Occipital lobe (tissue), 2 donors: ENCODE results near the gene RGSL1. TPM values are rescaled to one million over a fixed set of nuclear protein-coding genes. Genes with fewer than 3 reads are reported as not detected.
A peak's percentile ranks its signal among the peaks of the same experiment; 100 is the strongest.

Experiments used
- DNase-seq: peaks from one replicate; lab custom pipeline; 2025; lab: John Stamatoyannopoulos, UW
- total RNA-seq: library from RNA; depleted of rRNA; stranded (reverse); fragments of >200 nt; gene quantifications from one replicate; pipeline ENCODE4 v1.2.3, GENCODE V29; 2014

The RGSL1 gene
- total RNA-seq, 1 donor from 2014 or later = not detected

- no peak for DNase-seq
Measured at GRCh38 chr1:182587666-182588499, 137.9 kb downstream of the RGSL1 start.

GRCh38 chr1:182588500-182589396 is 138.8 kb downstream of the RGSL1 start, which contains the start of gene RNASEL:
RNASEL (minus strand) TSS chr1:182589256; CDS start chr1:182586806, 2,450 bp downstream.
- DNase-seq = peak; percentile 77

- DNase-seq = no peak
Measured at GRCh38 chr1:182589520-182589919, 139.6 kb downstream of the RGSL1 start.

GRCh38 chr1:182589931-182590330 is 140.0 kb downstream of the RGSL1 start:
- no peak for DNase-seq

GRCh38 chr1:182595641-182596240 is 145.8 kb downstream of the RGSL1 start:
- DNase-seq = no peak

- DNase-seq = no peak
Measured at GRCh38 chr1:182596934-182597333, 147.0 kb downstream of the RGSL1 start.

GRCh38 chr1:182598296-182598695 is 148.3 kb downstream of the RGSL1 start:
- no peak for DNase-seq

- no peak for DNase-seq
Measured at GRCh38 chr1:182599339-182599738, 149.4 kb downstream of the RGSL1 start.

- no peak for DNase-seq
Measured at GRCh38 chr1:182600036-182600713, 150.2 kb downstream of the RGSL1 start.

GRCh38 chr1:182600745-182601415 is 150.9 kb downstream of the RGSL1 start:
- no peak for DNase-seq

GRCh38 chr1:182601416-182601786 is 151.5 kb downstream of the RGSL1 start:
- peak; percentile 27 for DNase-seq

- DNase-seq = no peak
Measured at GRCh38 chr1:182601913-182602312, 152.0 kb downstream of the RGSL1 start.

GRCh38 chr1:182602935-182603645 is 153.1 kb downstream of the RGSL1 start:
- no peak for DNase-seq

- no peak for DNase-seq
Measured at GRCh38 chr1:182603646-182604174, 153.8 kb downstream of the RGSL1 start.

GRCh38 chr1:182604175-182605164 is 154.5 kb downstream of the RGSL1 start, which contains the start of gene RGS16:
RGS16 (minus strand) TSS chr1:182604389; CDS start chr1:182604259, 130 bp downstream.
- DNase-seq = peak; percentile 82

GRCh38 chr1:182607566-182607965 is 157.6 kb downstream of the RGSL1 start:
- no peak for DNase-seq

- DNase-seq = no peak
Measured at GRCh38 chr1:182608236-182608635, 158.3 kb downstream of the RGSL1 start.

GRCh38 chr1:182608845-182609610 is 159.1 kb downstream of the RGSL1 start:
- DNase-seq = no peak
